B cell (primary cell): ENCODE results near the gene ACP3. TPM values are rescaled to one million over a fixed set of nuclear protein-coding genes. Genes with fewer than 3 reads are reported as not detected.

Source experiments
- ATAC-seq: fragments of 200-7000 bp; cut with Tn5 transposase; one replicate; pipeline ENCODE4 v1.10.0; 2021; ENCODE audit warnings: low read depth, mild to moderate bottlenecking, moderate number of reproducible peaks, moderate library complexity
- CTCF ChIA-PET: fragments of 350-600 bp; sonication (Branson Sonifier 250); formaldehyde crosslinking; loops from one replicate; lab custom pipeline; 2021; ENCODE audit warnings: antibody characterized with exemption, inconsistent platforms; lab: Charles Lee
- POLR2A ChIA-PET: fragments of 350-600 bp; sonication (Branson Sonifier 250); formaldehyde crosslinking; loops from one replicate; lab custom pipeline; 2021; ENCODE audit warnings: antibody characterized with exemption; lab: Charles Lee
- DNase-seq: peaks from one replicate; pipeline ENCODE4 v3.0.0; 2013
- H2AFZ ChIP-seq: 2 replicates; pipeline ENCODE4 v1.6.1; 2012; ENCODE audit warnings: mild to moderate bottlenecking, low read depth, low read length; ENCODE audit not compliant: insufficient read depth, poor library complexity, severe bottlenecking
- H3K27ac ChIP-seq, 2 donors: 1 replicate in 1 of 2; 2 replicates in 1 of 2; pipeline ENCODE4 v1.5.1; 2012 to 2013; ENCODE audit warnings: low read length in 2 of 2, mild to moderate bottlenecking in 2 of 2, moderate library complexity in 1 of 2
- H3K27me3 ChIP-seq, 4 experiments: fragments of 200-600 bp in 1 of 4; sonication (generic) in 1 of 4; replicated peaks in 1 of 4; 1 replicate in 2 of 4; 2 replicates in 2 of 4; pipeline versions ENCODE4 v1.6.1 to v1.7.0; 2013 to 2016; ENCODE audit warnings: low read length in 3 of 4, mild to moderate bottlenecking in 2 of 4, mixed read lengths in 1 of 4, moderate library complexity in 1 of 4; ENCODE audit not compliant: insufficient read depth in 4 of 4, control insufficient read depth in 3 of 4; ENCODE audit errors: control extremely low read depth in 1 of 4
- H3K36me3 ChIP-seq, 2 experiments: replicated peaks in 1 of 2; 1 replicate in 1 of 2; 2 replicates in 1 of 2; pipeline versions ENCODE4 v1.6.1 to v1.7.1; 2013; ENCODE audit warnings: low read length in 1 of 2; ENCODE audit not compliant: insufficient read depth in 2 of 2, control insufficient read depth in 1 of 2; ENCODE audit errors: control extremely low read depth in 1 of 2, extremely low read depth in 1 of 2
- H3K4me1 ChIP-seq, 2 donors: fragments of 200-600 bp in 1 of 2; sonication (generic) in 1 of 2; 1 replicate in 1 of 2; 2 replicates in 1 of 2; pipeline versions ENCODE4 v1.5.1 to v1.6.1; 2013 to 2017; ENCODE audit warnings: low read length in 2 of 2; ENCODE audit not compliant: control insufficient read depth in 2 of 2, insufficient read depth in 2 of 2
- H3K4me2 ChIP-seq: replicated peaks from 2 replicates; pipeline ENCODE3; 2012; ENCODE audit warnings: mild to moderate bottlenecking, low read depth, low read length; ENCODE audit not compliant: poor library complexity, severe bottlenecking
- H3K4me3 ChIP-seq, 5 experiments: fragments of 200-600 bp in 1 of 5; sonication (generic) in 1 of 5; 1 replicate in 3 of 5; 2 replicates in 2 of 5; pipeline versions ENCODE4 v1.5.1 to v1.7.0; 2011 to 2016; ENCODE audit warnings: low read length in 4 of 5, mild to moderate bottlenecking in 4 of 5, low read depth in 2 of 5, control low read depth in 1 of 5, moderate library complexity in 1 of 5; ENCODE audit not compliant: insufficient read depth in 1 of 5; ENCODE audit errors: control extremely low read depth in 1 of 5, extremely low read depth in 1 of 5
- H3K79me2 ChIP-seq: fragments of 200-600 bp; sonication (generic); one replicate; pipeline ENCODE4 v1.6.0; 2016; ENCODE audit warnings: low read length; ENCODE audit not compliant: control insufficient read depth, insufficient read depth
- H3K9ac ChIP-seq: fragments of 200-600 bp; sonication (generic); 2 replicates; pipeline ENCODE4 v1.6.1; 2017; ENCODE audit warnings: mild to moderate bottlenecking, low read length, moderate library complexity
- H3K9me3 ChIP-seq, 3 donors: one replicate each; pipeline versions ENCODE4 v1.6.1 to v1.7.1; 2013; ENCODE audit warnings: low read length in 2 of 3; ENCODE audit not compliant: control insufficient read depth in 2 of 3, insufficient read depth in 1 of 3; ENCODE audit errors: control extremely low read depth in 1 of 3
- H4K20me1 ChIP-seq: 2 replicates; pipeline ENCODE4 v1.6.0; 2012; ENCODE audit warnings: mild to moderate bottlenecking, low read length; ENCODE audit not compliant: insufficient read depth, control insufficient read depth, poor library complexity, severe bottlenecking
- H3K27ac Mint-ChIP-seq: one replicate; pipeline ENCODE4 v1.8.0; 2021; ENCODE audit warnings: mixed read lengths
- H3K27me3 Mint-ChIP-seq: one replicate; pipeline ENCODE4 v1.8.0; 2021; ENCODE audit warnings: mixed read lengths
- H3K4me1 Mint-ChIP-seq: one replicate; pipeline ENCODE4 v1.8.0; 2021; ENCODE audit warnings: mixed read lengths
- H3K4me3 Mint-ChIP-seq: one replicate; pipeline ENCODE4 v1.8.0; 2021; ENCODE audit warnings: mixed read lengths
- H3K9me3 Mint-ChIP-seq: one replicate; pipeline ENCODE4 v1.8.0; 2022; ENCODE audit warnings: mixed read lengths; ENCODE audit not compliant: insufficient read depth
- EZH2 ChIP-seq: IDR thresholded peaks from 2 replicates; pipeline ENCODE4 v1.6.1; 2012; ENCODE audit warnings: borderline replicate concordance, low read depth, mild to moderate bottlenecking, moderate library complexity, low read length; ENCODE audit not compliant: insufficient read depth, poor library complexity, severe bottlenecking
- WGBS: methylation state at CpG from one replicate; pipeline ENCODE4 v1.1.5; 2013; ENCODE audit warnings: missing lambda C conversion rate; ENCODE audit not compliant: insufficient coverage; 5-methylcytosine and 5-hydroxymethylcytosine counted together
- intact Hi-C: fragments of 100-400 bp; cut with micrococcal nuclease; formaldehyde crosslinking; loops from one replicate; pipeline ENCODE4 v1.10.0; 2022
- polyA plus RNA-seq: library from polyadenylated mRNA; depleted of rRNA; stranded (reverse); fragments of >200 nt; gene quantifications from 2 replicates; pipeline ENCODE4 v1.2.3, GENCODE V29; 2012
- total RNA-seq, 2 donors: library from RNA; stranded (reverse); fragments of 120-200 nt in 1 of 2; gene quantifications; 1 replicate in 1 of 2; 2 replicates in 1 of 2; pipeline versions ENCODE4 v1.2.3 to v1.2.4, GENCODE V29; 2013 to 2022
- TF ChIP-seq, protein P1 (sequence below): fragments of 200-600 bp; IDR thresholded peaks from one replicate; pipeline ENCODE4 v1.8.0; 2022; ENCODE audit warnings: antibody characterized with exemption, mild to moderate bottlenecking

The ACP3 gene
- total and polyA plus RNA-seq, 2 donors (not counting 1 experiment from before 2014, with no cell fraction given): 0.36 to 0.64 TPM

DNA sequence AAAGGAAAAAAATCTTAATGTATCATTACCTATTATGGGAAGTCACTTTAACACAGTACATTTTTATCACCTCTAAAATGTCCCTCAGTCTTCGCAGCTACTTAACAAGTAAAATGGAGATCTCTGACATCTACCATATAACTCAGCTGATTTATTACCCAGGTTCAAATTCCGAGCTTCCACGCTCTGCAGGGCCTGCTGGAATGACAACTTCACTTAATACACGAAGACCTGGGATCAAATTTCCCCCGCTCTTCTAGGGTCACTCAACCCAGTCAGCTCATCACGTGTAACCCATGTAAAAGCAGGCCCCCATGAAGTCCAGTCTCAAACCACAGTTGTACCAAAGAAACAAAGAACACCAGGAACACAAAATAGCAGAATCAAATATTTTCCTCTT lies 44.2 kb upstream of the ACP3 start:
- H4K20me1 ChIP-seq: no peaks in the 10 kb centered on the region
- peaks cover 0 to 4% (median 0%) of the 10 kb centered on the region in 3 donors for H3K9me3 ChIP-seq
- H3K4me3 ChIP-seq: no peak overlapping the region
- POLR2A ChIA-PET: no interaction called here
- no peaks in the 10 kb centered on the region for H3K9me3 Mint-ChIP-seq
- CTCF ChIA-PET: no interaction called here
- no peak overlapping the region for H3K4me3 Mint-ChIP-seq
- H3K27ac ChIP-seq: no peak overlapping the region
- peaks cover 0 to 2% (median 0%) of the 10 kb centered on the region in 4 experiments for H3K27me3 ChIP-seq
- H3K4me1 Mint-ChIP-seq: no peaks in the 10 kb centered on the region
- H3K4me1 ChIP-seq: no peaks in the 10 kb centered on the region
- no peaks in the 10 kb centered on the region for H3K79me2 ChIP-seq
- H3K9ac ChIP-seq: no peak overlapping the region
- H3K36me3 ChIP-seq: no peaks in the 10 kb centered on the region
- H3K27me3 Mint-ChIP-seq: peaks cover 7% of the 10 kb centered on the region
- no peak overlapping the region for H2AFZ ChIP-seq
- no peak overlapping the region for H3K27ac Mint-ChIP-seq
- no peak for TF ChIP-seq EZH2
- TF ChIP-seq, protein P1, sequence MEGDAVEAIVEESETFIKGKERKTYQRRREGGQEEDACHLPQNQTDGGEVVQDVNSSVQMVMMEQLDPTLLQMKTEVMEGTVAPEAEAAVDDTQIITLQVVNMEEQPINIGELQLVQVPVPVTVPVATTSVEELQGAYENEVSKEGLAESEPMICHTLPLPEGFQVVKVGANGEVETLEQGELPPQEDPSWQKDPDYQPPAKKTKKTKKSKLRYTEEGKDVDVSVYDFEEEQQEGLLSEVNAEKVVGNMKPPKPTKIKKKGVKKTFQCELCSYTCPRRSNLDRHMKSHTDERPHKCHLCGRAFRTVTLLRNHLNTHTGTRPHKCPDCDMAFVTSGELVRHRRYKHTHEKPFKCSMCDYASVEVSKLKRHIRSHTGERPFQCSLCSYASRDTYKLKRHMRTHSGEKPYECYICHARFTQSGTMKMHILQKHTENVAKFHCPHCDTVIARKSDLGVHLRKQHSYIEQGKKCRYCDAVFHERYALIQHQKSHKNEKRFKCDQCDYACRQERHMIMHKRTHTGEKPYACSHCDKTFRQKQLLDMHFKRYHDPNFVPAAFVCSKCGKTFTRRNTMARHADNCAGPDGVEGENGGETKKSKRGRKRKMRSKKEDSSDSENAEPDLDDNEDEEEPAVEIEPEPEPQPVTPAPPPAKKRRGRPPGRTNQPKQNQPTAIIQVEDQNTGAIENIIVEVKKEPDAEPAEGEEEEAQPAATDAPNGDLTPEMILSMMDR: no peak
- no peak overlapping the region for H3K4me2 ChIP-seq
- intact Hi-C loops: no loop called here
- WGBS: 80% methylated on average over 6 of the region's 6 CpGs
- ATAC-seq (no peak), DNase-seq (no peak)

DNA sequence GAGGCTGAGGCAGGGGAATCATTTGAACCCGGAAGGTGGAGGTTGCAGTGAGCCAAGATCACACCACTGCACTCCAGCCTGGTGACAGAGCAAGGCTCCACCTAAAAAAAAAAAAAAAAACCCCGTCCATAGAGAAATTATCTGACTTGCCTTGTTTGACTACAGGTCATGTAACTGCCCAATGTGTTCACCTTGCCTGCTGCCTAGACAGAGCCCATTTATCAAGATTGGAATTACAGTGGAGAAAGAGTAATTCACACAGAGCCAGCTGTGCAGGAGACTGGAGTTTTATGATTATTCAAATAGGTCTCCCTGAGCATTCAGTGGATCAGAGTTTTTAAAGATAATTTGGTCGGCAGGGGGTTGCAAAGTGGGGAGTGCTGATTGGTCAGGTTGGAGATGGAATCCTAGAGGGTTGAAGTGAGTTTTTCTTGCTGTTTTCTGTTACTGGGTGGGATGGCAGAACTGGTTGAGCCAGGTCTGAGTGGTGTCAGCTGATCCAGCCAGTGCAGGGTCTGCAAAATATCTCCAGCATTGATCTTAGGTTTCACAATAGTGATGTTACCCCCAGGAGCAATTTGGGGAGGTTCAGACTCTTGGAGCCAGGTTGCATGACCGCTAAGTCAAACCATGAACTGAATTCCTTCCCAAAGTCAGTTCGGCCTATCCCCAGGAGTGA lies 40.8 kb upstream of the ACP3 start:
- Histone ChIP-seq H3K4me2 (no peak overlapping the region), H3K27me3 (no peaks in the 10 kb centered on the region), H3K9ac (no peak overlapping the region), H3K36me3 (no peaks in the 10 kb centered on the region), H2AFZ (no peak overlapping the region), H3K4me1 (no peaks in the 10 kb centered on the region), H3K9me3 (peaks cover 0 to 4% (median 0%) of the 10 kb centered on the region in 3 donors), H3K79me2 (no peaks in the 10 kb centered on the region), H4K20me1 (no peaks in the 10 kb centered on the region), H3K4me3 (no peak overlapping the region), H3K27ac (no peak overlapping the region)
- CTCF ChIA-PET: no interaction called here
- no peak for DNase-seq
- Mint-ChIP-seq H3K9me3 (no peaks in the 10 kb centered on the region), H3K4me1 (no peaks in the 10 kb centered on the region), H3K4me3 (no peak overlapping the region), H3K27me3 (peaks cover 11% of the 10 kb centered on the region), H3K27ac (no peak overlapping the region)
- ATAC-seq: no peak
- POLR2A ChIA-PET: no interaction called here
- TF ChIP-seq EZH2: no peak
- 93% methylated on average over 3 of the region's 5 CpGs for WGBS
- intact Hi-C loops: no loop called here
